DOHH2 (cell line): ENCODE data around the gene EIF2S1.

Source experiments
- H3F3A ChIP-seq: fragments of 200-600 bp; sonication (generic), shearing (Covaris generic); 2 replicates; pipeline ENCODE4 v1.6.0; 2016; ENCODE audit warnings: antibody characterized with exemption, mild to moderate bottlenecking; ENCODE audit not compliant: control insufficient read depth, insufficient read depth
- H3K27ac ChIP-seq: fragments of 200-600 bp; sonication (generic); 2 replicates; pipeline ENCODE4 v1.5.1; 2014; ENCODE audit warnings: low read depth, mild to moderate bottlenecking, low read length, moderate library complexity
- H3K27me3 ChIP-seq: fragments of 200-600 bp; sonication (generic); 2 replicates; pipeline ENCODE4 v1.6.1; 2014; ENCODE audit warnings: mild to moderate bottlenecking, low read length, mixed read lengths; ENCODE audit not compliant: control insufficient read depth
- H3K36me3 ChIP-seq: fragments of 200-600 bp; sonication (generic); 2 replicates; pipeline ENCODE4 v1.6.1; 2014; ENCODE audit warnings: mild to moderate bottlenecking, low read length, moderate library complexity, mixed read lengths; ENCODE audit not compliant: control insufficient read depth
- H3K4me1 ChIP-seq: fragments of 200-600 bp; sonication (generic); 2 replicates; pipeline ENCODE4 v1.6.1; 2014; ENCODE audit warnings: mild to moderate bottlenecking, low read length, mixed read lengths; ENCODE audit not compliant: control insufficient read depth
- H3K4me2 ChIP-seq: fragments of 200-600 bp; sonication (generic); 2 replicates; pipeline ENCODE4 v1.6.0; 2014; ENCODE audit warnings: mild to moderate bottlenecking, low read length, moderate library complexity
- H3K4me3 ChIP-seq: fragments of 200-600 bp; sonication (generic); 2 replicates; pipeline ENCODE4 v1.5.1; 2014; ENCODE audit warnings: mild to moderate bottlenecking, low read length, mixed read lengths
- H3K79me2 ChIP-seq: fragments of 200-600 bp; sonication (generic); 2 replicates; pipeline ENCODE4 v1.6.1; 2014; ENCODE audit warnings: mild to moderate bottlenecking, low read length, mixed read lengths; ENCODE audit not compliant: control insufficient read depth
- H3K9me2 ChIP-seq: fragments of 200-600 bp; sonication (generic); replicated peaks from 2 replicates; pipeline ENCODE4 v1.6.1; 2014; ENCODE audit warnings: mild to moderate bottlenecking, low read length, mixed read lengths; ENCODE audit not compliant: control insufficient read depth
- H3K9me3 ChIP-seq: fragments of 200-600 bp; sonication (generic); 2 replicates; pipeline ENCODE4 v1.6.1; 2014; ENCODE audit warnings: antibody characterized with exemption, low read length, mixed read lengths; ENCODE audit not compliant: control insufficient read depth, insufficient read depth
- H4K20me1 ChIP-seq: fragments of 200-600 bp; sonication (generic); 2 replicates; pipeline ENCODE4 v1.6.0; 2014; ENCODE audit warnings: low read depth, mild to moderate bottlenecking, antibody characterized with exemption, low read length, moderate library complexity; ENCODE audit not compliant: control insufficient read depth, insufficient read depth
- EZH2phosphoT487 ChIP-seq: fragments of 200-600 bp; sonication (generic); IDR thresholded peaks from 2 replicates; pipeline ENCODE4 v1.6.1; 2017; ENCODE audit warnings: borderline replicate concordance, mild to moderate bottlenecking, antibody characterized with exemption, low read length, moderate library complexity, mixed read lengths
- TF ChIP-seq, protein P1 (sequence below): fragments of 200-600 bp; sonication (generic); IDR thresholded peaks from one replicate; pipeline ENCODE4 v1.5.1; 2014; ENCODE audit warnings: antibody characterized with exemption, mild to moderate bottlenecking, low read depth, low read length; ENCODE audit not compliant: poor library complexity, severe bottlenecking

Gene EIF2S1

DNA sequence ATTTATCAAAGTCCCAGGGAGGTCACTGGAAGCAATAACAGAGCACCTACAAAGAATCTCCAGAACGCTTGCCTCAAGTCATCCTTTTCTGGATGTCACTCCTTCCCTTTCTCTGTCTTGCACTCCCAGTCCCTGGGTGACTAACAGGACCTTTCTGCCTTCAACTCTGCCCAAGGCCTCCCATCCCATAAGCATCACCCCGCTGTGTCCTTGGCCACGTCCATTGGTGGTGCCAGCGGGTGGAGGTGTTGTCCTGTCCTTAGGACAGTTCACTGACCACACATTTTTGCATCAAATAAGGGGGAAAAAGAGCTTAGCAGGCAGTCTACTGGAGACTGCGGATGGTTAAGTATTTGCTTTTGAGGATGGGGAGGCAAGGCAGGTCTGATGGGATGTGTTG is 75.5 kb downstream of the EIF2S1 start:
- TF ChIP-seq, protein P1, sequence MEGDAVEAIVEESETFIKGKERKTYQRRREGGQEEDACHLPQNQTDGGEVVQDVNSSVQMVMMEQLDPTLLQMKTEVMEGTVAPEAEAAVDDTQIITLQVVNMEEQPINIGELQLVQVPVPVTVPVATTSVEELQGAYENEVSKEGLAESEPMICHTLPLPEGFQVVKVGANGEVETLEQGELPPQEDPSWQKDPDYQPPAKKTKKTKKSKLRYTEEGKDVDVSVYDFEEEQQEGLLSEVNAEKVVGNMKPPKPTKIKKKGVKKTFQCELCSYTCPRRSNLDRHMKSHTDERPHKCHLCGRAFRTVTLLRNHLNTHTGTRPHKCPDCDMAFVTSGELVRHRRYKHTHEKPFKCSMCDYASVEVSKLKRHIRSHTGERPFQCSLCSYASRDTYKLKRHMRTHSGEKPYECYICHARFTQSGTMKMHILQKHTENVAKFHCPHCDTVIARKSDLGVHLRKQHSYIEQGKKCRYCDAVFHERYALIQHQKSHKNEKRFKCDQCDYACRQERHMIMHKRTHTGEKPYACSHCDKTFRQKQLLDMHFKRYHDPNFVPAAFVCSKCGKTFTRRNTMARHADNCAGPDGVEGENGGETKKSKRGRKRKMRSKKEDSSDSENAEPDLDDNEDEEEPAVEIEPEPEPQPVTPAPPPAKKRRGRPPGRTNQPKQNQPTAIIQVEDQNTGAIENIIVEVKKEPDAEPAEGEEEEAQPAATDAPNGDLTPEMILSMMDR: no peak
- no peak for TF ChIP-seq EZH2phosphoT487
- H3K4me2 ChIP-seq: no peak overlapping the region
- no peaks in the 10 kb centered on the region for H3K9me3 ChIP-seq
- no peaks in the 10 kb centered on the region for H3F3A ChIP-seq
- no peaks in the 10 kb centered on the region for H4K20me1 ChIP-seq
- no peaks in the 10 kb centered on the region for H3K79me2 ChIP-seq
- H3K27me3 ChIP-seq: peaks cover 27% of the 10 kb centered on the region
- H3K4me1 ChIP-seq: no peaks in the 10 kb centered on the region
- no peak overlapping the region for H3K4me3 ChIP-seq
- no peaks in the 10 kb centered on the region for H3K9me2 ChIP-seq
- H3K36me3 ChIP-seq: no peaks in the 10 kb centered on the region
- no peak overlapping the region for H3K27ac ChIP-seq
